ENCODE results near the gene PPP6R3.
"Not testable (repeated sequence)": the region's sequence is repeated elsewhere in the genome, so short reads cannot be mapped to it uniquely, and the experiment has no call there.

The PPP6R3 gene

GRCh38 chr11:68433541-68433940, 27.0 kb upstream of the PPP6R3 start:
- in situ Hi-C loops (cut with MboI; ENCODE audit: low sequenced_read_pairs): no loop called here

GRCh38 chr11:68434159-68434558, 26.4 kb upstream of the PPP6R3 start:
- in situ Hi-C loops (cut with MboI; ENCODE audit: low sequenced_read_pairs): not testable (repeated sequence)

GRCh38 chr11:68436162-68436888, 24.2 kb upstream of the PPP6R3 start:
- in situ Hi-C loops (cut with MboI; ENCODE audit: low sequenced_read_pairs): no loop called here

- in situ Hi-C loops (cut with MboI; ENCODE audit: low sequenced_read_pairs): no loop called here
Observed at GRCh38 chr11:68436985-68437926, 23.3 kb upstream of the PPP6R3 start.

- in situ Hi-C loops (cut with MboI; ENCODE audit: low sequenced_read_pairs): no loop called here
Observed at GRCh38 chr11:68437927-68438657, 22.5 kb upstream of the PPP6R3 start.

- in situ Hi-C loops (cut with MboI; ENCODE audit: low sequenced_read_pairs): no loop called here
Observed at GRCh38 chr11:68438658-68439259, 21.8 kb upstream of the PPP6R3 start.

- in situ Hi-C loops (cut with MboI; ENCODE audit: low sequenced_read_pairs): no loop called here
Observed at GRCh38 chr11:68439355-68440065, 21.0 kb upstream of the PPP6R3 start.

GRCh38 chr11:68440224-68440623, 20.3 kb upstream of the PPP6R3 start:
- in situ Hi-C loops (cut with MboI; ENCODE audit: low sequenced_read_pairs): no loop called here

- in situ Hi-C loops (cut with MboI; ENCODE audit: low sequenced_read_pairs): no loop called here
Observed at GRCh38 chr11:68441466-68442230, 18.9 kb upstream of the PPP6R3 start.

GRCh38 chr11:68442433-68442832, 18.1 kb upstream of the PPP6R3 start:
- in situ Hi-C loops (cut with MboI; ENCODE audit: low sequenced_read_pairs): no loop called here

- in situ Hi-C loops (cut with MboI; ENCODE audit: low sequenced_read_pairs): no loop called here
Observed at GRCh38 chr11:68444566-68444965, 16.0 kb upstream of the PPP6R3 start.

- in situ Hi-C loops (cut with MboI; ENCODE audit: low sequenced_read_pairs): no loop called here
Observed at GRCh38 chr11:68445531-68446035, 15.0 kb upstream of the PPP6R3 start.

- in situ Hi-C loops (cut with MboI; ENCODE audit: low sequenced_read_pairs): no loop called here
Observed at GRCh38 chr11:68446046-68446725, 14.4 kb upstream of the PPP6R3 start.

GRCh38 chr11:68447015-68447801, 13.3 kb upstream of the PPP6R3 start:
- in situ Hi-C loops (cut with MboI; ENCODE audit: low sequenced_read_pairs): no loop called here

- in situ Hi-C loops (cut with MboI; ENCODE audit: low sequenced_read_pairs): not testable (repeated sequence)
Observed at GRCh38 chr11:68447914-68448313, 12.6 kb upstream of the PPP6R3 start.

- in situ Hi-C loops (cut with MboI; ENCODE audit: low sequenced_read_pairs): no loop called here
Observed at GRCh38 chr11:68448604-68449011, 11.9 kb upstream of the PPP6R3 start.

- in situ Hi-C loops (cut with MboI; ENCODE audit: low sequenced_read_pairs): no loop called here
Observed at GRCh38 chr11:68449951-68450350, 10.6 kb upstream of the PPP6R3 start.

GRCh38 chr11:68450711-68451110, 9.8 kb upstream of the PPP6R3 start:
- in situ Hi-C loops (cut with MboI; ENCODE audit: low sequenced_read_pairs): no loop called here

All from HL-60/S4 treated with retinoic acid at 250 ng/mL for 4 days and 3 days (cell line).